GM18867 (cell line): ENCODE measurements around the gene LTB4R2.

Source experiments
- ATAC-seq: cut with Tn5 transposase; IDR thresholded peaks from one replicate; pipeline ENCODE4 v1.9.1; 2021; ENCODE audit warnings: mild to moderate bottlenecking, moderate library complexity; ENCODE audit not compliant: unreplicated experiment

LTB4R2 gene

GRCh38 chr14:24274101-24274543, 35.8 kb upstream of the LTB4R2 start:
- peak; percentile 31 for ATAC-seq

GRCh38 chr14:24277071-24277470, 32.9 kb upstream of the LTB4R2 start:
- no peak for ATAC-seq

- ATAC-seq: no peak
Measured at GRCh38 chr14:24277606-24278321, 32.2 kb upstream of the LTB4R2 start.

GRCh38 chr14:24278424-24278823, 31.5 kb upstream of the LTB4R2 start:
- ATAC-seq: no peak

GRCh38 chr14:24279301-24280186, 30.4 kb upstream of the LTB4R2 start:
- peak; percentile 52 for ATAC-seq

- no peak for ATAC-seq
Measured at GRCh38 chr14:24280797-24281460, 29.0 kb upstream of the LTB4R2 start.

- ATAC-seq: no peak
Measured at GRCh38 chr14:24281636-24282035, 28.3 kb upstream of the LTB4R2 start.

- ATAC-seq: no peak
Measured at GRCh38 chr14:24282736-24283135, 27.2 kb upstream of the LTB4R2 start.

- ATAC-seq: no peak
Measured at GRCh38 chr14:24283796-24284460, 26.0 kb upstream of the LTB4R2 start.

- ATAC-seq: no peak
Measured at GRCh38 chr14:24284501-24285035, 25.4 kb upstream of the LTB4R2 start.

GRCh38 chr14:24285351-24285750, 24.6 kb upstream of the LTB4R2 start:
- no peak for ATAC-seq

- no peak for ATAC-seq
Measured at GRCh38 chr14:24286996-24287395, 22.9 kb upstream of the LTB4R2 start.

- no peak for ATAC-seq
Measured at GRCh38 chr14:24289649-24290280, 20.2 kb upstream of the LTB4R2 start.

GRCh38 chr14:24290746-24291145, 19.2 kb upstream of the LTB4R2 start:
- ATAC-seq: no peak

GRCh38 chr14:24291446-24292117, 18.4 kb upstream of the LTB4R2 start:
- ATAC-seq: no peak

GRCh38 chr14:24292118-24292807, 17.7 kb upstream of the LTB4R2 start:
- no peak for ATAC-seq

- ATAC-seq: no peak
Measured at GRCh38 chr14:24293525-24293924, 16.4 kb upstream of the LTB4R2 start.

GRCh38 chr14:24296341-24297157, 13.4 kb upstream of the LTB4R2 start:
- ATAC-seq: peak; percentile 55
